OCI-LY7 (cell line): ENCODE data around the gene SEC61B. TPM values are rescaled to one million over a fixed set of nuclear protein-coding genes. Genes with fewer than 3 reads are reported as not detected.
A peak's percentile ranks its signal among the peaks of the same experiment; 100 is the strongest.

Experiments
- BruUV-seq: library from RNA; stranded (reverse); fragments of 400-500 nt; replicated peaks from 2 replicates; lab custom pipeline; 2021; lab: Mats Ljungman, UMichigan
- CTCF ChIA-PET: fragments of 300-600 bp; sonication (Branson Sonifier 250); formaldehyde crosslinking; loops from one replicate; lab custom pipeline; 2022; ENCODE audit warnings: antibody characterized with exemption; ENCODE audit not compliant: unreplicated experiment; lab: Charles Lee
- POLR2A ChIA-PET: fragments of 300-600 bp; sonication (Branson Sonifier 250); formaldehyde crosslinking; loops from one replicate; lab custom pipeline; 2022; ENCODE audit warnings: antibody characterized with exemption; lab: Charles Lee
- DNase-seq: peaks from one replicate; pipeline ENCODE4 v3.0.0-alpha.2; 2015; ENCODE audit warnings: low spot score
- H2AFZ ChIP-seq: fragments of 200-600 bp; sonication (generic), shearing (Covaris generic); 2 replicates; pipeline ENCODE4 v1.6.1; 2014; ENCODE audit warnings: mild to moderate bottlenecking, antibody characterized with exemption, low read length, moderate library complexity
- H3K27ac ChIP-seq: fragments of 200-600 bp; sonication (generic); 2 replicates; pipeline ENCODE4 v1.5.1; 2014; ENCODE audit warnings: mixed run types, low read depth, mild to moderate bottlenecking, moderate library complexity, low read length, inconsistent platforms; ENCODE audit not compliant: poor library complexity, severe bottlenecking
- H3K36me3 ChIP-seq: fragments of 200-600 bp; sonication (generic); 2 replicates; pipeline ENCODE4 v1.6.1; 2014; ENCODE audit warnings: mild to moderate bottlenecking, antibody characterized with exemption, low read length, moderate library complexity, mixed read lengths; ENCODE audit not compliant: insufficient read depth
- H3K4me1 ChIP-seq: fragments of 200-600 bp; sonication (generic); 2 replicates; pipeline ENCODE4 v1.5.1; 2014; ENCODE audit warnings: mild to moderate bottlenecking, low read length; ENCODE audit not compliant: insufficient read depth, poor library complexity, severe bottlenecking
- H3K4me2 ChIP-seq: fragments of 200-600 bp; sonication (generic); 2 replicates; pipeline ENCODE4 v1.6.1; 2014; ENCODE audit warnings: mild to moderate bottlenecking, low read length
- H3K4me3 ChIP-seq: fragments of 200-600 bp; sonication (generic); 2 replicates; pipeline ENCODE4 v1.5.1; 2014; ENCODE audit warnings: mild to moderate bottlenecking, low read depth, low read length; ENCODE audit not compliant: poor library complexity, severe bottlenecking
- H3K79me2 ChIP-seq: fragments of 200-600 bp; sonication (generic); 2 replicates; pipeline ENCODE4 v1.6.1; 2016; ENCODE audit warnings: low read depth, mild to moderate bottlenecking, low read length, moderate library complexity, mixed read lengths; ENCODE audit not compliant: insufficient read depth
- H3K9me2 ChIP-seq: fragments of 200-600 bp; sonication (generic); 2 replicates; pipeline ENCODE4 v1.6.1; 2016; ENCODE audit warnings: mild to moderate bottlenecking, low read length, mixed read lengths; ENCODE audit not compliant: insufficient read depth
- H3K9me3 ChIP-seq: fragments of 200-600 bp; sonication (generic); 2 replicates; pipeline ENCODE4 v1.6.1; 2014; ENCODE audit warnings: mild to moderate bottlenecking, mixed run types, low read length, mixed read lengths
- H4K20me1 ChIP-seq: fragments of 200-600 bp; sonication (generic); 2 replicates; pipeline ENCODE4 v1.6.1; 2014; ENCODE audit warnings: mild to moderate bottlenecking, antibody characterized with exemption, low read length, moderate library complexity, mixed read lengths; ENCODE audit not compliant: insufficient read depth
- EZH2phosphoT487 ChIP-seq: fragments of 200-600 bp; sonication (generic); IDR thresholded peaks from 2 replicates; pipeline ENCODE4 v1.6.1; 2018; ENCODE audit warnings: low read depth, borderline replicate concordance, mild to moderate bottlenecking, mixed run types, antibody characterized with exemption, low read length, moderate library complexity, mixed read lengths
- intact Hi-C: fragments of 100-400 bp; cut with micrococcal nuclease; formaldehyde crosslinking; loops from one replicate; pipeline ENCODE4 v1.10.0; 2022; ENCODE audit not compliant: unreplicated experiment
- total RNA-seq, 2 experiments: library from RNA; depleted of rRNA in 1 of 2; stranded (reverse); fragments of >200 nt in 1 of 2; shearing (Covaris generic) in 1 of 2; gene quantifications; 2 replicates each; pipeline ENCODE4 v1.2.3, GENCODE V29; 2014 to 2022
- TF ChIP-seq, protein P1 (sequence below): fragments of 200-600 bp; sonication (generic); conservative IDR thresholded peaks from 2 replicates; pipeline ENCODE4 v1.5.1; 2014; ENCODE audit warnings: mild to moderate bottlenecking, antibody characterized with exemption, low read length, moderate library complexity, mixed read lengths

Gene SEC61B
- total RNA-seq, 2 experiments from 2014 or later, result 106 to 279 TPM

DNA sequence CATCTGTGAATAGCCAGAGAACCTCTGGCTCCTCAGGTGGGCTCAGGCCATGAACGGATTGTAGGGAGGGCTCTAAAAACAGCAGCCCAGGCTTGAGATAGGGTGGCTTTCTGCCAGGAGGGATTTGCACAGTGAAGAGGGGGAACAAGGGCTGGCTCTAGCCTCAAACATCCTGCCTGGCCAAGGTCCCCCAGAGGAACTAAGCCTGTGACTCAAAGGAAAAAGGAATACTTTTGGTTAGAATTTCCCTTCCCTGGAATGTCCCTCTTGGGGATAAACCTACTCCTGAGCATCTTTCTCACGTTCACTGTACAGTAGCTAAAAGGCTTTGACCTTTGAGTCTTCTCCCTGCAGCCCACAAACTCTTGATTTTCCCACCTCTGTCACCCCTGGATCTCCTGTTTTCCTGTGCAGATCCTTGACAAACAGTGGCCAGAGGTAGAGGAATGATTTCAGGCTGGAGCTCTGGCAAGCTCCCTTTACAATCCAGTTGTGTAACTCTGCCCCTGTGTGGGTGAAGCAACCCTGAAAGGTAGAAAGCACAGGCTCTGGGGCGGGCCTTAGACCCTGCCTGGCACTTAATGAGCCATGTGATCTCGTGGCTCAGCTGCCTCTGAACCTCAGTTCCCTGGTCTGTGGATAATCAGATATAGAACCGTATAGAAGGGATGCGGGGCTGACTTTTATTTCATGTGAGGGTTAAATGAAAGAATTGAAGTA, 17.4 kb downstream of the SEC61B start:
- no peaks in the 10 kb centered on the region for H4K20me1 ChIP-seq
- no peak for TF ChIP-seq EZH2phosphoT487
- TF ChIP-seq, protein P1, sequence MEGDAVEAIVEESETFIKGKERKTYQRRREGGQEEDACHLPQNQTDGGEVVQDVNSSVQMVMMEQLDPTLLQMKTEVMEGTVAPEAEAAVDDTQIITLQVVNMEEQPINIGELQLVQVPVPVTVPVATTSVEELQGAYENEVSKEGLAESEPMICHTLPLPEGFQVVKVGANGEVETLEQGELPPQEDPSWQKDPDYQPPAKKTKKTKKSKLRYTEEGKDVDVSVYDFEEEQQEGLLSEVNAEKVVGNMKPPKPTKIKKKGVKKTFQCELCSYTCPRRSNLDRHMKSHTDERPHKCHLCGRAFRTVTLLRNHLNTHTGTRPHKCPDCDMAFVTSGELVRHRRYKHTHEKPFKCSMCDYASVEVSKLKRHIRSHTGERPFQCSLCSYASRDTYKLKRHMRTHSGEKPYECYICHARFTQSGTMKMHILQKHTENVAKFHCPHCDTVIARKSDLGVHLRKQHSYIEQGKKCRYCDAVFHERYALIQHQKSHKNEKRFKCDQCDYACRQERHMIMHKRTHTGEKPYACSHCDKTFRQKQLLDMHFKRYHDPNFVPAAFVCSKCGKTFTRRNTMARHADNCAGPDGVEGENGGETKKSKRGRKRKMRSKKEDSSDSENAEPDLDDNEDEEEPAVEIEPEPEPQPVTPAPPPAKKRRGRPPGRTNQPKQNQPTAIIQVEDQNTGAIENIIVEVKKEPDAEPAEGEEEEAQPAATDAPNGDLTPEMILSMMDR, result no peak
- H3K36me3 ChIP-seq, result peaks cover 30% of the 10 kb centered on the region
- H3K4me1 ChIP-seq, result peaks cover 76% of the 10 kb centered on the region
- CTCF ChIA-PET, result interaction anchor here (1.4 kb wide), 1 partner anchor 53 kb away, joined by 4 read pairs; no protein-coding TSS in a partner anchor
- no peaks in the 10 kb centered on the region for H3K79me2 ChIP-seq
- peaks cover 22% of the 10 kb centered on the region for H3K9me3 ChIP-seq
- no peak for DNase-seq
- no peak overlapping the region; the same call in 1 of the 2 replicates for H2AFZ ChIP-seq
- H3K9me2 ChIP-seq, result no peaks in the 10 kb centered on the region
- no TSS peak for BruUV-seq
- POLR2A ChIA-PET, result interaction anchor here (2.0 kb wide), 1 partner anchor 16 kb away, joined by 4 read pairs; no protein-coding TSS in a partner anchor
- peak overlapping the region; percentile 11 for H3K27ac ChIP-seq
- intact Hi-C loops, result loop anchor here (2.0 to 10.0 kb wide), 3 partner anchors 53 to 1315 kb away; partner anchors contain the start of gene TRMO
- H3K4me3 ChIP-seq, result no peak overlapping the region
- H3K4me2 ChIP-seq, result peak overlapping the region; percentile 27; the same call in 1 of the 2 replicates

DNA sequence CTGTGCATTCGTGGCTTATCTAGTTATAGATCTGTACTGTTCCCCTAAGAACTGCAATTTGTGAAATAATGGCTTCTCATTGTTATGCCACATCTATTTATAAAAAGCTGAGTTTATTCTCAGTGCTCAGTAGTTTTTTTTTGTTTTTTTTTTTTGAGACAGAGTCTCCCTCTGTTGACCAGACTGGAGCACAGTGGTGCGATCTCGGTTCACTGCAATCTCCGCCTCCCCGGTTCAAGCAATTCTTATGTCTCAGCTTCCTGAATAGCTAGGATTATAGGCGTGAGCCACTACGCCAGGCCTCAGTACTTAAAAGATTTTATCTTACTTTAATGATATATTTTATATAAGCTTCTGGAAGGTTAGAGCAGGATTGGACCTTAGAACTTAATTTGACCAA, 19.0 kb downstream of the SEC61B start:
- DNase-seq, result peak; percentile 54
- CTCF ChIA-PET, result interaction anchor here (0.6 to 1.4 kb wide), 2 partner anchors 19 to 55 kb away, joined by 3 to 4 read pairs; partner anchors contain the start of genes ALG2 and SEC61B

More for the DNA sequence above, 19.0 kb downstream of the SEC61B start:
- peak overlapping the region; percentile 69 for H2AFZ ChIP-seq
- peak overlapping the region; percentile 30; the same call in 1 of the 2 replicates for H3K4me2 ChIP-seq
- H4K20me1 ChIP-seq, result no peaks in the 10 kb centered on the region
- intact Hi-C loops, result loop anchor here (2.0 kb wide), 1 partner anchor 54 kb away; no protein-coding TSS in a partner anchor
- H3K79me2 ChIP-seq, result no peaks in the 10 kb centered on the region
- no TSS peak for BruUV-seq
- H3K27ac ChIP-seq, result peak overlapping the region; percentile 10
- H3K9me3 ChIP-seq, result peaks cover 22% of the 10 kb centered on the region
- H3K9me2 ChIP-seq, result no peaks in the 10 kb centered on the region
- TF ChIP-seq, protein P1, result peak; percentile 75
- TF ChIP-seq EZH2phosphoT487, result no peak
- POLR2A ChIA-PET, result interaction anchor here (0.7 to 2.0 kb wide), 5 partner anchors 9 to 62 kb away, joined by 3 to 4 read pairs (median 3); partner anchors contain the start of genes ALG2 and SEC61B
- H3K4me1 ChIP-seq, result peaks cover 75% of the 10 kb centered on the region
- no peak overlapping the region for H3K4me3 ChIP-seq
- peaks cover 30% of the 10 kb centered on the region for H3K36me3 ChIP-seq
